Colonic mucosa (tissue), 4 donors: ENCODE measurements around the gene SENP1. TPM values are rescaled to one million over a fixed set of nuclear protein-coding genes. Genes with fewer than 3 reads are reported as not detected.
"Not testable (repeated sequence)": the region's sequence is repeated elsewhere in the genome, so short reads cannot be mapped to it uniquely, and the experiment has no call there.

ENCODE experiments used
- DNase-seq: peaks from one replicate; pipeline ENCODE4 v3.0.0-alpha.2; 2020
- H3K27ac ChIP-seq: fragments of 200-600 bp; one replicate; pipeline ENCODE4 v1.8.0; 2021
- H3K27me3 ChIP-seq: fragments of 200-600 bp; one replicate; pipeline ENCODE4 v1.8.0; 2021
- H3K36me3 ChIP-seq: fragments of 200-600 bp; one replicate; pipeline ENCODE4 v1.8.0; 2021
- H3K4me1 ChIP-seq: fragments of 200-600 bp; one replicate; pipeline ENCODE4 v1.8.0; 2021; ENCODE audit warnings: mild to moderate bottlenecking
- H3K4me3 ChIP-seq: fragments of 200-600 bp; one replicate; pipeline ENCODE4 v1.8.0; 2021
- H3K9ac ChIP-seq, 2 donors: one replicate each; pipeline ENCODE4 v1.7.0; 2013; ENCODE audit warnings: control low read depth in 2 of 2, low read depth in 2 of 2, low read length in 2 of 2
- H3K9me3 ChIP-seq: fragments of 200-600 bp; one replicate; pipeline ENCODE4 v1.8.0; 2021
- intact Hi-C: fragments of 100-400 bp; cut with DNase I; formaldehyde crosslinking; loops from one replicate; pipeline ENCODE4 v1.14.1; 2022
- total RNA-seq, 2 donors: library from RNA; stranded (reverse); fragmentation: NEBNext Ultra II Directional in 1 of 2; extraction: Animal tissue kit (Norgen Biotek cat#: 25700) in 1 of 2; gene quantifications; one replicate each; pipeline ENCODE4 v1.2.1, GENCODE V29; 2021
- TF ChIP-seq, protein P1 (sequence below): fragments of 200-600 bp; IDR thresholded peaks from one replicate; pipeline ENCODE4 v1.8.0; 2022; ENCODE audit warnings: antibody characterized with exemption, mild to moderate bottlenecking
- donor health status: healthy.
- donor health status: DM: no; HTN: no; CAD: no.
- donor health status: DM: no; HTN: no; CAD: no.

Gene SENP1
- total RNA-seq, 2 donors from 2014 or later: 14.9 to 16.8 TPM

DNA sequence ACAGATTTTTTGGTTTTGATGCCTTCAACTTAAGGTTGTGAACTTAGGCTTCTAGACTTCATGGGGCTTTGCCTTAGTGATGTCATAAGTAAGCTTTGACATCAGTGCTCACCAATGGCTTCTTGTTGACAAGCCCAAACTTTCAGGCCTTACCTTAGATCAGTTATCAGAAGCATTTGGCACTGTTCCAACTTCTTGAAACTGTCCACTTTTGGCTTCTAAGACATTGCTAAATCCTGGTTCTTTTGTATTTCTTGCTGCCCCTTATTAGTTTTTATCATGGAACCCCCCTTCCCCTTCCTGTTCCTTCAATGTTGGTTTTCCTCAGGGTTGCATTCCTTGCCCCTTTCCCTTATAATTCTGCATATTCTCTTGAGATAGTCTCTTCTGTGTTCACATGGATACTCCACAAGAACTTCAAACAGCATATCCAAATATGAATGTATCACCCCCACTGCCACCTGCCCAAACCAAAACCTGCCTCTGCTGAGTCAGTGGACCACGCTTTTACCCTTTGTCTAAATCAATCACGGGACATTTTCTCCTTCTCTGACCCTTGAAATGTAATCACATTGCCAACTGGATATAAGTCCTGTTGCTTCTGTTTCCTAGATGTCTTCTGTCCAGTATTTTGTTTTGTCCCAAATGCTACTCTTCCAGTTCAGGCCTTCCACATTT is 21.2 kb upstream of the SENP1 start:
- H3K36me3 ChIP-seq: no peaks in the 10 kb centered on the region
- TF ChIP-seq, protein P1, sequence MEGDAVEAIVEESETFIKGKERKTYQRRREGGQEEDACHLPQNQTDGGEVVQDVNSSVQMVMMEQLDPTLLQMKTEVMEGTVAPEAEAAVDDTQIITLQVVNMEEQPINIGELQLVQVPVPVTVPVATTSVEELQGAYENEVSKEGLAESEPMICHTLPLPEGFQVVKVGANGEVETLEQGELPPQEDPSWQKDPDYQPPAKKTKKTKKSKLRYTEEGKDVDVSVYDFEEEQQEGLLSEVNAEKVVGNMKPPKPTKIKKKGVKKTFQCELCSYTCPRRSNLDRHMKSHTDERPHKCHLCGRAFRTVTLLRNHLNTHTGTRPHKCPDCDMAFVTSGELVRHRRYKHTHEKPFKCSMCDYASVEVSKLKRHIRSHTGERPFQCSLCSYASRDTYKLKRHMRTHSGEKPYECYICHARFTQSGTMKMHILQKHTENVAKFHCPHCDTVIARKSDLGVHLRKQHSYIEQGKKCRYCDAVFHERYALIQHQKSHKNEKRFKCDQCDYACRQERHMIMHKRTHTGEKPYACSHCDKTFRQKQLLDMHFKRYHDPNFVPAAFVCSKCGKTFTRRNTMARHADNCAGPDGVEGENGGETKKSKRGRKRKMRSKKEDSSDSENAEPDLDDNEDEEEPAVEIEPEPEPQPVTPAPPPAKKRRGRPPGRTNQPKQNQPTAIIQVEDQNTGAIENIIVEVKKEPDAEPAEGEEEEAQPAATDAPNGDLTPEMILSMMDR: no peak
- H3K9ac ChIP-seq: no peak overlapping the region
- H3K27me3 ChIP-seq: no peaks in the 10 kb centered on the region
- DNase-seq: no peak
- no peaks in the 10 kb centered on the region for H3K9me3 ChIP-seq
- H3K27ac ChIP-seq: no peak overlapping the region
- intact Hi-C loops: no loop called here
- no peak overlapping the region for H3K4me3 ChIP-seq
- no peaks in the 10 kb centered on the region for H3K4me1 ChIP-seq

DNA sequence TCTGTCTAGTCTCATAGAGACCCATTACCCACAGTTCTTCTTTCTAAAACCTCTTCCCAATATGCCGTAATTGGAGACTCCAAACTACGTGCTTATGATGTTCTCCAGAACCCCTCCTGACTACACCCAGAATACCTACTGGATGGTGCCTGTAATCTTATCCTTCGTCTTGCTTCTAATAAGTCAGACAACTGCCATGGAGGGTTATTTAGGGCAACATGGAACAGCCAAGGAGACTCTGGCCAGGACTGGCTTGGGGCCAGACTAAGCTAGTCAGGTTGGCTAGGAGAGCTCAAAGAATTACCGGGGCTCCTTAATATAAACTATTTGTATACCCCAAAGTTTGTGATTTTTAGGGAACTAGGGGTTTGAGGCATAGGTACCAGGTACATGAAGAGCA is 20.1 kb upstream of the SENP1 start:
- H3K27ac ChIP-seq: no peak overlapping the region
- H3K4me3 ChIP-seq: no peak overlapping the region
- no peaks in the 10 kb centered on the region for H3K9me3 ChIP-seq
- H3K9ac ChIP-seq: no peak overlapping the region
- DNase-seq: no peak
- intact Hi-C loops: no loop called here
- TF ChIP-seq, protein P1: no peak
- H3K4me1 ChIP-seq: no peaks in the 10 kb centered on the region
- no peaks in the 10 kb centered on the region for H3K36me3 ChIP-seq
- H3K27me3 ChIP-seq: no peaks in the 10 kb centered on the region

DNA sequence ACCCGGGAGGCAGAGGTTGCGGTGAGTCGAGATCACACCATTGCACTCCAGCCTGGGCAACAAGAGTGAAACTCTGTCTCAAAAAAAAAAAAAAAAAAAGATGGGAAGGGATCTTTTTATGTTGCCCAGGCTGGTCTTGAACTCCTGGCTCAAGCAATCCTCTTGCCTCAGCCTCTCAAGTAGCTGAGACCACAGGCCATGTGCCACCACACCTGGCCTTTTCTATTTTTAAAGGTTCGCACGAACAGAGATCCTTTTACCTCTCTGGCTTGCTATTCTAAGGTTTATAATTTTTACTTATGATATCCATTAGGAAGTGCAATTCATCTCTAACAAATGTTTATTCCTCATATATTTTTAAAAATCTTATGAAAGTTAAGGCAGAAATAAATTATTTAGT is 19.7 kb upstream of the SENP1 start:
- H3K4me1 ChIP-seq, DNase-seq, H3K27ac ChIP-seq, H3K4me3 ChIP-seq, H3K36me3 ChIP-seq, intact Hi-C loops, H3K9ac ChIP-seq, H3K27me3 ChIP-seq, H3K9me3 ChIP-seq: not testable (repeated sequence)

DNA sequence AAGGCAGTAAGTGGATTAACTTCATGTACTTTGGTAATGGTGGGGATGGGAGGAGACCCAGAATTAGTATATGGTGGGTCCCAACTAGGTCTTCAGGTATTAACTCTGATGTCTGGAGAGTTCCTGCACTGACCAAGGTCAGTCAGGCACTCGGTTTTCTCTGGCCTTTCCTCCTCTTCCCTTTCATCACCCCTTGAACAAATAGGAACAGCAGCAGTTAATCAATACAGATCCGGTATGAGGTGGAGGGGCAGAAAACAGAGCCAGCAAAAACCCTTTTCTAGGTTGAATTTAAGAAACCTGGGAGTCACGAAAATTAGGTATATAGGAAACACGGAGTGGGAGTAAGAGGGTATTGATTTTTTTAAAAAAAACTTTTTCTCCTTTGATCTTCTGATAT is 17.3 kb upstream of the SENP1 start:
- Histone ChIP-seq H3K9me3 (no peaks in the 10 kb centered on the region), H3K9ac (no peak overlapping the region), H3K27me3 (no peaks in the 10 kb centered on the region), H3K27ac (no peak overlapping the region), H3K4me1 (peaks cover 4% of the 10 kb centered on the region), H3K4me3 (no peak overlapping the region), H3K36me3 (no peaks in the 10 kb centered on the region)
- TF ChIP-seq, protein P1: no peak
- intact Hi-C loops: no loop called here
- no peak for DNase-seq

DNA sequence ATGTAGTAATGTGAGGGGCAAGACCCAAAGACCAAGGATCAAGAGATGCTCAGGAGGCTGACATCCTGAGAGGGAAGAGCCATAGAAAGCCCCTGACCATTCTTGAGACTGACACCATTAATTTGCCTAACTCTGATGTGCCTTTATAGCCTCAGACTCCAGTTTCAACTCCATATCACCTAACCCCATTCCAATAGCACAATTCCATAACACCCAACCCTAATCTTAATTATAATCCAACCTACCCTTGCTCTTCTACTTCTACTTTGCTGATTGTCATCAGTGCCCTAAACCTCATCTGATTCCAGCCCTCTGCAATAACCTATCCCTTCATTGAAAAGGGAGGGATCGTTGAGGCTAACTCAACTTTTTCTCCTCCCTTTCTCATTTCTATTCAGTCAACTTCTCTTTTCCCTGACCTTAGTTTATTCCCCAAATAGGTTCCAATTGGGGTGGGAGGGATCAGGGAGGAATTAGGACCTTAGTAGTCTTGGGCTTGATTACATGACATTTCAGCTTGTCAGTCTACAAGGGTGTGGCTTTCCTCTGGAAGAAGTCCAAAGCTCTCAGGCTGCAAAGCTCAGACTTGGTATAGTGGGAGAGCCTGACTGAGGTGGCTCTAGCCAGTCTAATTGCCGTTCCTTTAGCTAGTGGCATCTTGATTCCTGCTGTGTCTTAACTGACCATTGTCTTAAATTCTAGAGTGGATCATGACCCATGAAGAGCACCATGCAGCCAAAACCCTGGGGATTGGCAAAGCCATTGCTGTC is 16.4 kb upstream of the SENP1 start:
- peak; percentile 47 for DNase-seq
- no peak overlapping the region for H3K4me3 ChIP-seq
- H3K27me3 ChIP-seq: no peaks in the 10 kb centered on the region
- TF ChIP-seq, protein P1: no peak
- intact Hi-C loops: no loop called here
- no peaks in the 10 kb centered on the region for H3K36me3 ChIP-seq
- no peaks in the 10 kb centered on the region for H3K9me3 ChIP-seq
- peaks cover 4% of the 10 kb centered on the region for H3K4me1 ChIP-seq
- H3K27ac ChIP-seq: no peak overlapping the region
- no peak overlapping the region for H3K9ac ChIP-seq

DNA sequence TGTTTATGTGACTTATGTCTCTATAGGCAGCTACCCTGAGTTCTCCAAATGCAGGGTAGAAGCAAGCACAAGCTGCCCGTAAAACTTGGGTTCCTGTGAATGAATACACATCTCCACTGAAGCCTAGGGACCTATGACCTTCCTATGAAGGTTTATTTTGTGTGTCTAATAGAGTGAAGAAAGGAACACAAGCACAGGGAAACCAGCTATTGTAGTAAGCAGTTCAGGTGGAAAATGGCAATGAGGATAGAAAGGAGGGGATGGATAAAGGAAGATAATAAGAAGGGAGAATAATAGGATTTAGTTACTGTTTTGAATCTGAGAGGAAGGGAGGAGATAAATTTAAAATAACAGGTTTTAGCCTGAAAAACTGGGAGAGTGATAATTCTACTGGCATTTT is 15.6 kb upstream of the SENP1 start:
- DNase-seq: no peak
- peaks cover 4% of the 10 kb centered on the region for H3K4me1 ChIP-seq
- TF ChIP-seq, protein P1: no peak
- no peaks in the 10 kb centered on the region for H3K9me3 ChIP-seq
- H3K27ac ChIP-seq: no peak overlapping the region
- H3K36me3 ChIP-seq: no peaks in the 10 kb centered on the region
- H3K27me3 ChIP-seq: no peaks in the 10 kb centered on the region
- no peak overlapping the region for H3K9ac ChIP-seq
- intact Hi-C loops: no loop called here
- H3K4me3 ChIP-seq: no peak overlapping the region
